ENCODE measurements around the gene B3GNT9.

DNA sequence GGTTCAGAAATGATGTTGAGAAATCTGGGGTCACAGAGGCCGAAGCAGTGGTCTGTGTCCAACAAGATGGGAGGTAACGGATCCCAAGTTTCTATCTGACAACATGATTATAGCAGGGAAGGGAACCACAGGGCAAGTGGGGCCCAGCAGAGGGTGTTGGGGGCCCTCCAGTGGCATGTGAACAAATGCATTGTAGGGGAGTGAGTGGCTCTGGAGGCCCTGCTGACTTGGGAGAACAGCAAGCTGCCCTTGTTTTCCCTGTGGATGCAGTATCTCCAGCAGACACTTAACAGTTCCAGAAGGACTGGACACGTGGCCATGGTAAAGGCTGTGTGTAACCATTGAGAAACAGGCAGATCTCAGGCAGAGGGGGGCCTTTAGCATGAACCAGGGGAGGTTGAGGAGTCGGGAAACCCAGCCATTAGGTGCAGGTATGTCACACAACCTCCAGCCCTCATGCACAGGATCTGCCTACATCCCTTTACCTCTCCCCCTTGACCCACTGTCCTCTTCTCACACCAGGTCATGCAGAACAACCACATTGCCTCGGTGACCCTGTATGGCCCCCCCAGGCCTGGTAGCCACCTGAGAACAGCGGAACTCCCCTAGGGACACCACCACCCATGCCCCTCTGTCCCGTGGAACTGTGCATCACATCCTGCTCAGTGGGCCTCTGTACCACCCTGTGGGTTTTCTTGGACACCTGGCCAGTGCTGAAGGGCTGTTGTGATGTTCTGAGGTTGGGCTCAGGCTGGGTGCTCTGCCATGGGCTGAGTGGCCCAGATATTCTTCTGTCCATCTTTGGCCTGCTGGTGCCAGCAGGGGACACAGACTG is 4.1 kb downstream of the B3GNT9 start:
- TF ChIP-seq, protein P1, sequence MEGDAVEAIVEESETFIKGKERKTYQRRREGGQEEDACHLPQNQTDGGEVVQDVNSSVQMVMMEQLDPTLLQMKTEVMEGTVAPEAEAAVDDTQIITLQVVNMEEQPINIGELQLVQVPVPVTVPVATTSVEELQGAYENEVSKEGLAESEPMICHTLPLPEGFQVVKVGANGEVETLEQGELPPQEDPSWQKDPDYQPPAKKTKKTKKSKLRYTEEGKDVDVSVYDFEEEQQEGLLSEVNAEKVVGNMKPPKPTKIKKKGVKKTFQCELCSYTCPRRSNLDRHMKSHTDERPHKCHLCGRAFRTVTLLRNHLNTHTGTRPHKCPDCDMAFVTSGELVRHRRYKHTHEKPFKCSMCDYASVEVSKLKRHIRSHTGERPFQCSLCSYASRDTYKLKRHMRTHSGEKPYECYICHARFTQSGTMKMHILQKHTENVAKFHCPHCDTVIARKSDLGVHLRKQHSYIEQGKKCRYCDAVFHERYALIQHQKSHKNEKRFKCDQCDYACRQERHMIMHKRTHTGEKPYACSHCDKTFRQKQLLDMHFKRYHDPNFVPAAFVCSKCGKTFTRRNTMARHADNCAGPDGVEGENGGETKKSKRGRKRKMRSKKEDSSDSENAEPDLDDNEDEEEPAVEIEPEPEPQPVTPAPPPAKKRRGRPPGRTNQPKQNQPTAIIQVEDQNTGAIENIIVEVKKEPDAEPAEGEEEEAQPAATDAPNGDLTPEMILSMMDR (IDR thresholded peaks at IDR 0.05), result no peak
- no peak for TF ChIP-seq POLR2A (IDR thresholded peaks at IDR 0.05)

Measured in testis (tissue), 2 donors.